Renal pelvis (tissue), 4 donors: Measurements from ENCODE around the gene SUGT1. TPM values are rescaled to one million over a fixed set of nuclear protein-coding genes. Genes with fewer than 3 reads are reported as not detected.
"Not testable (repeated sequence)": the region's sequence is repeated elsewhere in the genome, so short reads cannot be mapped to it uniquely, and the experiment has no call there.

Experiments
- DNase-seq: peaks from one replicate; pipeline ENCODE4 v3.0.0-alpha.2; 2013
- polyA plus RNA-seq, 3 donors: library from polyadenylated mRNA; unstranded; fragments of 120-200 nt; gene quantifications; one replicate each; pipeline ENCODE4 v1.2.1, GENCODE V29; 2013; ENCODE audit not compliant: insufficient read length in 3 of 3

The SUGT1 gene
- polyA plus RNA-seq, 3 donors: 49.8 to 53.1 (median 52.1) TPM

DNA sequence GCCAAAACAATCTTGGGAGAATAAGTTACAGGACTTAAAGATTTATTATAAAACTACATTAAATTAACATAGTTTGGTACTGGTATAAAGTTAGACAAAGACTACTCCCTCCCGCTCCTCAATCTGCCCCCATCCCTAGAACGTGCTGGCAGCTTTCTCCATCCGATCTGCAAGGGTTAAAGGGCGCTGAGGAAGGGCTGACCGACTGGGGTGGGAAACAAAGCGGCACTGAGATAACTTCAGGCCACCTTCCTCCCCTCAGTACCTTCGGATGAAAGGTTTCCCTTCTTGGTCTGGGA is 790 bp upstream of the SUGT1 start:
- no peak for DNase-seq

- DNase-seq: no peak
These were observed 306 bp downstream of the SUGT1 start for GRCh38 chr13:52652980-52653303.

GRCh38 chr13:52659340-52659739 is 6.7 kb downstream of the SUGT1 start:
- no peak for DNase-seq

GRCh38 chr13:52664272-52664671 is 11.6 kb downstream of the SUGT1 start:
- no peak for DNase-seq

DNA sequence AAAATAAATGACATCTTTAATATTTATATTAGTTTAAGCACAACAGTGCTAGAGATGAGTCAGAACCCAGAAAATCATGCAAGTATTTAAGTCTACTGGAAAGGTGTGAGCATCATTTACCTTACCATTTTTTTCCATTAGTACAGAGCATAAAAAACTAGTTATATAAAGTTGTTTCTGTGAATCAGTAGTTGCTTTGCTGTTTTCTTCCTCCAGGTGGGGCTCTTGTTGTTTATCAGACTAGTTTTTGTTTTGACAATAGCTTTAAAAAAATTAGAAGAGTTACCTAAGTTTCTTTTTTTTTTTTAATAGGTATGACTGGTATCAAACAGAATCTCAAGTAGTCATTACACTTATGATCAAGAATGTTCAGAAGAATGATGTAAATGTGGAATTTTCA is 12.7 kb downstream of the SUGT1 start:
- DNase-seq: no peak

- DNase-seq: no peak
These were observed 17.0 kb downstream of the SUGT1 start for GRCh38 chr13:52669677-52670076.

DNA sequence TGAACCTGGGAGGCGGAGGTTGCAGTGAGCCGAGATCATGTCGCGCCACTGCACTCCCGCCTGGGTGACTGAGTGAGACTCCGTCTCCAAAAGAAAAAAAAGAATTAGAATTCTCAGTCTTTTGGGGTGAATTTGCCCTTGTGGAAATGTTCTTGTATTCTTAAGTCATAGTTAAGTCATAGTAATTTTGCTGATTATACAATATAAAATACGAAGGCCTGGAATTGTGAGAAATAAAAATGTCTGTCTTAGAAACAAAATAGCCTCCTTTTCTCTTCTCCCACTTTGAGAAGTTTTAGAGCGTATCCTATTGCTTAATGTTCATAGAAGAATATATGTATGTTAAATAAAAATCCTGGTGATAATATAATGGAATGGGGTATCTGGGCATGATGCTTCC is 18.1 kb downstream of the SUGT1 start:
- DNase-seq: no peak

GRCh38 chr13:52673465-52673864 is 20.8 kb downstream of the SUGT1 start:
- no peak for DNase-seq

DNA sequence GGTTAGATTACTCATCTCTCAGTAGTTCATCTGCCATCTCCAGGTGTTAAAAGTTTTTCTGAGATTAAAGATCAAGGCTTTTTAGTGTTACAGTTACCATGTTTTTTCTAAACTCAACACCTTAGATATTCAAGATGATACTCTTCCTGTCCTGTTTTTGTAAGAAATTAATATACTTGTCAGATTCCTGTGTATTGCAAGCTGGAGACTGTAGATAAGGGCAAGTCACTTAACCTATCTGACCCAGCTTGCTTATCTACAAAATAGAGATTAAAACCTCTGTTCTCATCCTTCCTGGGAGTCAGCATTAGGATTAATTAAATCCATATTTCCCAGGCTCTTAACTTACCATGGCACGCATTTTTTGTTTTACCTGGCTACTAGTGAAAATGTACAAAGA is 25.2 kb downstream of the SUGT1 start:
- no peak for DNase-seq

- not testable (repeated sequence) for DNase-seq
These were observed 33.2 kb downstream of the SUGT1 start for GRCh38 chr13:52685806-52686205.

- DNase-seq: no peak
These were observed 33.7 kb downstream of the SUGT1 start for GRCh38 chr13:52686376-52686775.

GRCh38 chr13:52695856-52696255 is 43.2 kb downstream of the SUGT1 start:
- DNase-seq: no peak

DNA sequence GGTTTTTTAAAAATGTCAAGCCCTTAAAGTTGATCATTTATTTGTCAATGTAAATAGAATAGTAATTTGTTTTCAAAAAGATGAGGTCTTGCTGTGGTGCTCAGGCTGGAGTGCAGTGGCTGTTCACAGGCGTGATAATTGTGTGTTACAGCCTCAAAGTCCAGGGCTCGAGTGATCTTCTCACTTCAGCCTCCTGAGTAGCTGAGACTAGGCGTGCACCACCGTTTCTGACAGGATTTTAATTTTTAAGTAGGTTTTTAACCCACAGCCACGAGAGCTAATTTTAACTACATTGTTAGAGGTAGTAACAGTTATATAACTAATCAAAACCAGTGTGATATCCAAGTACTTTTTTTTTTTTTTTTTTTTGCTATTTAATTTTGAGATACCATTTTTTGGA is 43.9 kb downstream of the SUGT1 start:
- no peak for DNase-seq

- DNase-seq: no peak
These were observed 49.3 kb downstream of the SUGT1 start for GRCh38 chr13:52701728-52702465.

DNA sequence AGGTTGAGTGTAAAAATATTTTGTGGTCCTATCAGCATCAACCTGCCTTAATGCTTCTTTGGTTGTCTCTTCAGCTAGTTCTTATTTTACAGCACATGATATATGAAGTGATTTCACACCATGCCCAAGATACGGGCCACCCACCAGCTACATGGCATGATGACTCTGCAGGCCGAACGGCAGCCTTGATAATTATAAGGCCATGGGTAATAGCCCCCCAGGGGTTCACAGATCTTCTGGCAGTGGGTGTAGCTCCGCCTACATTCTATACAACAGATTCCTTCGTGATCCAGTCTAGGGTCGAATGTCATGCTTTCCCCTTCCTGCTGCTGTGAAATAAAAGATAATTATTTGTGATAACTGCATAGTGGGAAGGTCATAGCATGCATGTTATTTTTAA is 50.8 kb downstream of the SUGT1 start:
- DNase-seq: no peak

- DNase-seq: no peak
These were observed 53.4 kb downstream of the SUGT1 start for GRCh38 chr13:52706081-52706480.

- no peak for DNase-seq
These were observed 54.7 kb downstream of the SUGT1 start for GRCh38 chr13:52707375-52707774.

DNA sequence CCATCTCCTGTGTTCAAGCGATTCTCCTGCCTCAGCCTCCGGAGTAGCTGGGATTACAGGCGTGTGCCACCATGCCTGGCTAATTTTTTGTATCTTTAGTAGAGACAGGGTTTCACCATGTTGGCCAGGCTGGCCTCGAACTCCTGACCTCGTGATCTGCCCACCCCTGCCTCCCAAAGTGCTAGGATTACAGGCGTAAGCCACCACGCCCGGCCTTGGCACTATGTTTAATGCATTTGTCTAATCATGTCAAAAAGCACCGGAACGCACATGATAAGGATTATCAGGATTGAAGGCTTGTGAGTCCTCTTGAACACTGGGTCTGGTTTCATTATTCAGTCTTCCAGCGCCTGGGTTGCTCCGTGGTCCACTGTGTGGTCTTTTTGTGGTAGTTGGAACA is 55.6 kb downstream of the SUGT1 start:
- not testable (repeated sequence) for DNase-seq

- no peak for DNase-seq
These were observed 58.6 kb downstream of the SUGT1 start for GRCh38 chr13:52711286-52711685.

- DNase-seq: no peak
These were observed 59.7 kb downstream of the SUGT1 start for GRCh38 chr13:52712385-52712784.

DNA sequence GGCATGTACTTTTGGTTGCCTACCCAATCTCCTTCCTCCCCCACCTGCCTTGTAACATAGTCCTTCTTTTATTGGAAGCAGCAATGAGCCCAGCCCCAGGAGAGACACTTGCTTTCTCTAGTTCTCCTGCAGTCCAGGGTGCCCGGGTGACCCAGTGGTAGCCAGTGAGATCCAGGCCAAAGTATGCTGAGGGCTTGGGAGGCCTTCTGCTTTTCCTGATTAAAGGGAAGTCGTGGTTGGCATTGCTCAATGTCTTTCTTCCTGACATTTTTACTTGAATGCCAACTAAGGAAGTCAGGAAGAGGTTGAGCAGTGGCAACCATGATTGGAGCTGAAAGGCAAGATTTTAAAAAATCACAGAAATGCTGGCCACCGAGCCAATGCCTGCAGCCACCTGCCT is 61.3 kb downstream of the SUGT1 start:
- no peak for DNase-seq

DNA sequence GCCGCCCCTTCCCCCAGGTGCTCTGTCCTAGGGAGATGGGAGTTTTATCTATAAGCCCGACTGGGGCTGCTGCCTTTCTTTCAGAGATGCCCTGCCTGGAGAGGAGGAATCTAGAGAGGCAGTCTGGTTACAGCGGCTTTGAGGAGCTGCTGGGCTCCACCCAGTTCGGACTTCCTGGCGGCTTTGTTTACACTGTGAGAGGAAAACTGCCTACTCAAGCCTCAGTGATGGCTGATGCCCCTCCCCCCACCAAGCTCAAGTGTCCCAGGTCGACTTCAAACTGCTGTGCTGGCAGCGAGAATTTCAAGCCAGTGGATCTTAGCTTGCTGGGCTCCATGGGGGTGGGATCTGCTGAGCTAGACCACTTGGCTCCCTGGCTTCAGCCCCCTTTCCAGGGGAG is 68.3 kb downstream of the SUGT1 start:
- DNase-seq: not testable (repeated sequence)

DNA sequence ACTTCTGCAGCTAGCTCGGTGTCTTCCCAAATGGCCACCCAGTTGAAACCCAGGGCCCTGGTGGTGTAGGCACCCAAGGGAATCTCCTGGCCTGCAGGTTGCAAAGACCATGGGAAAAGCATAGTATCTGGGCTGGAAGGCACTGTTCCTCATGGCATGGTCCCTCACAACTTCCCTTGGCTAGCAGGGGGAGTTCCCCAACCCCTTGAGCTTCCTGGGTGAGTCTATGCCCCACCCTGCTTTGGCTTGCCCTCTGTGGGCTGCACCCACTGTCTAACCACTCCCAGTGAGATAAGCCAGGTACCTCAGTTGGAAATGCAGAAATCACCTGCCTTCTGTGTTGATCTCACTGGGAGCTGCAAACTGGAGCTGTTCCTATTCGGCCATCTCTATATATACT is 68.7 kb downstream of the SUGT1 start:
- not testable (repeated sequence) for DNase-seq

DNA sequence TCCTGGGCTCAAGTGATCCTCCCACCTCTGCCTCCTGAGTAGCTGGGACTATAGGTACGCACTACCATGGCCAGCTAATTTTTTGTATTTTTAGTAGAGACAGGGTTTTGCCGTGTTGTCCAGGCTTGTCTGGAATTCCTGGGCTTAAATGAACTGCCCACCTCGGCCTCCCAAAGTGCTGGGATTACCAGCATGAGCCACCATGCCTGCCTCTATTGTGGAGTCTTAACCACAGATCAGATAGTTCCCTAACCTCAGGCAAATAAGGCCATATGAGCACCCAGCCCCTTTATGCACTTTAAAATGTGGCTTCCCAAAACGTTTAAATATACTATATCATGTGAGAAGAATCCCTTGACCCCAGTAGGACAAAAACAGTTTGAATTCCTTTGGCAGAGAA is 70.5 kb downstream of the SUGT1 start:
- no peak for DNase-seq

GRCh38 chr13:52725302-52725701 is 72.7 kb downstream of the SUGT1 start:
- DNase-seq: no peak
